NCI-H2171 treated with DMSO at 0.1 percent for 48 hours (cell line): ENCODE measurements around the gene NOS1AP.

ENCODE experiments used
- DNase-seq: peaks from one replicate; lab custom pipeline; 2025; lab: John Stamatoyannopoulos, UW

The NOS1AP gene

GRCh38 chr1:162138112-162138511 lies 68.6 kb downstream of the NOS1AP start:
- DNase-seq: no peak

GRCh38 chr1:162138599-162139181 lies 69.2 kb downstream of the NOS1AP start:
- no peak for DNase-seq

DNA sequence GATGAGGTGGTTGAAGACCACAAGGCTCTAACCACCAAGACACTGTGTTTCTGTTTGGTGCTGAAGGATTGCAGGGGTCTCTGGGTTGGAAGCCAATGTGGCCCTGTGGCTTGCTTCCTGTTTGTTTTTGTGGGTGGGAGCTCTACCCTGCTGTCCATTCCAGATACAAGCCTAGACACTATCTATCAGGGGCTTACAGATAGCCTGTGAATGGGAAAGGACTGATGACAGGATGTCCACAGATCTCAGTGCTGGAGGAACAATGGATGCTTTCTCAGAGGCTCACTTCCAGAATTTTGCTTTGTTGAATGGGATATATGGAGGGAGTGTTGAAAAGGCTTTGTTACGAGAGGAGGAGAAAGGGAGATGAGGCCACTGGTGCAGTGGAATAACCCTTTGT lies 69.7 kb downstream of the NOS1AP start:
- no peak for DNase-seq

DNA sequence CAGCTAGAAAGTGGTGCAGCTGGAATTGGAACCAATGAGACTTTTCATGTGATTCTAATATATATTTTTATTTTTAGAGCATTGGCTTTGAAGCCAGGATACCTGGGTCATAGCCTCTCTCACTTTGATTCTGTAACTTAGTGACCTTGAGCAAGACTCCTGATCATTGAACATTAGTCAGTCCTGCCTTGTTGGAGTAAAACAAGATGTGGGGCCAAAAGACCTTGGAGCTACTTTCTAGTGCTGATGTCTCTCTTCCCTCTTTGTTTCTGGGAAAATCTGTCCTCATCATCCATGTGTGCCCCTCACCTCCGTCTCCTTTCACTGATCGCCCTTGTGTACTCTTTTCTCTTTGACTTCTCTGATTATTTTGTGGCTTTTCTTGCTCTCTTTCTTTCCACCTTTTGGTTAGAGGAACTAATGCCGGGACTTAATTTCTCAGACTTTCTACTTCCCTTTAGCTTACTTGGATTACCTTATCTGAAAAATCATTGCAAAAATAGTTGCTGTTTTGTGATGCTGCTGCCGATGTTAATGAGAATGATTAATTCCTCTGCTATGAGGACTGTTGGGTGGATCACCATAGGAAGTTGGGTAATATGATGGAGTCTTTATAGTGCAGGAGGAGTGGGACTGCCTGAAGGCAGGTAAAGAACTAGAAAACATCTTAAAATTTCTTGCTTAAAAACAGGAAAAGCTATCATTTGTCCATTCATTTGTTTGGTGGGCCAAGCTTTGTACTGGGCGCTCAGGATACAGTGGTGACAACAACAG lies 72.0 kb downstream of the NOS1AP start:
- no peak for DNase-seq

GRCh38 chr1:162142968-162143367 lies 73.5 kb downstream of the NOS1AP start:
- DNase-seq: no peak

DNA sequence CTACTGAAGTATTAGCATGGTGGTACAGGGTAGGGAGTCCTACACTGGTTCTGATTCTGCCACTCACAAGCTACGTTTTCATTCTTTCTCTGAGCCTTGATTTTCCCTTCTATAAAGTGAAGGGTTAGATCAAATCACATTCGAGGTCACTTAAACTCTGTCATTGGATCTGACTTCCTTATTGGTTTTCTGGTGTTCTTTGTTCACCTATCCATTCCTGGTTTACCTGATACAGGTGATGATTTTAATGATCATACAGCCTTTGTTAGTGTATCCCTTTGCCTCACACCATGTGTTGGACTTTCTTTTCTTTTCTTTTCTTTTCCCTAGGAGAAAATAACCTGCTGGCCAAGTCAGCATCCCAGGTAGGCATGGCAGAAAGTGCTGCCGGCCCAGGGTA lies 74.8 kb downstream of the NOS1AP start:
- no peak for DNase-seq

- no peak for DNase-seq
These were observed 75.4 kb downstream of the NOS1AP start for GRCh38 chr1:162144853-162145252.

GRCh38 chr1:162145280-162145965 lies 75.9 kb downstream of the NOS1AP start:
- DNase-seq: peak; percentile 38

DNA sequence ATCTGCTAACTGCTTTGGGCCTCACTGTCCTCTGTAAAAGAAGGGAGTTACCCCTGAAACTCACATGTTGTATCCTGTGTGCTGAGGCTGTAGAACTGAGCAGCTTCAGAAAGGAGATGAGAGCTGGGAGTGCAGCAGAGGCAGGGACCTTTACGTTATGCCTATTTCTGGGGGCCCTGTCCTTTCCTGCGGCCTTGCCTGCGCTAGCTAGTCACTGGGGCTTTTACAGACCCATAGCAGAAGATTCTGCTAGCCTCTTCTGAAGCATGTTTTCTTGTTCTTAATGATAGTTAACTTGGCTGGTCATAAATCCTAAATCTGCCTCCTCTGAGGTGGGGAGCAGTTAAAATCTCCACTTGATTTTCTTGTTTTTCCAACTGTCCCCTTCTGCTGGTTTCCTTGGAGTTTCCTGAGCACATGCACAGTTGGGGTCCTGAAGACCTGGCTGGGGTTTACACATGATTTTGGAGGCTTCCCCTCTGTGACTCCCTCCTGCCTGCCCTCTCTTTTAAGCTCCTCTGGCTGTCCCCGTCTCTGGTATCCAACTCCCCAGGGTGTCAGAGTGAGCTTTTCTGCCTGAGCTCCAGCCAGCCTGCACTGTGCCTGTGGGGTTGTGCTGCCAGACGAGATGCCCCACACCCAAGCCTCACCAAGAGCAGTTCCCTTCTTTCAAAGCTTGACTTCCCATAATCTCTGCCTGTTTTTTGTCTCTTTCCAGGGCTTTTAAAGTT lies 76.6 kb downstream of the NOS1AP start:
- peak; percentile 70 for DNase-seq

- no peak for DNase-seq
These were observed 78.3 kb downstream of the NOS1AP start for GRCh38 chr1:162147760-162148159.

- no peak for DNase-seq
These were observed 80.6 kb downstream of the NOS1AP start for GRCh38 chr1:162150112-162150511.

- DNase-seq: peak; percentile 70
These were observed 82.7 kb downstream of the NOS1AP start for GRCh38 chr1:162151900-162152829.

GRCh38 chr1:162153374-162153773 lies 83.9 kb downstream of the NOS1AP start:
- DNase-seq: no peak

- DNase-seq: no peak
These were observed 88.0 kb downstream of the NOS1AP start for GRCh38 chr1:162157469-162157868.

DNA sequence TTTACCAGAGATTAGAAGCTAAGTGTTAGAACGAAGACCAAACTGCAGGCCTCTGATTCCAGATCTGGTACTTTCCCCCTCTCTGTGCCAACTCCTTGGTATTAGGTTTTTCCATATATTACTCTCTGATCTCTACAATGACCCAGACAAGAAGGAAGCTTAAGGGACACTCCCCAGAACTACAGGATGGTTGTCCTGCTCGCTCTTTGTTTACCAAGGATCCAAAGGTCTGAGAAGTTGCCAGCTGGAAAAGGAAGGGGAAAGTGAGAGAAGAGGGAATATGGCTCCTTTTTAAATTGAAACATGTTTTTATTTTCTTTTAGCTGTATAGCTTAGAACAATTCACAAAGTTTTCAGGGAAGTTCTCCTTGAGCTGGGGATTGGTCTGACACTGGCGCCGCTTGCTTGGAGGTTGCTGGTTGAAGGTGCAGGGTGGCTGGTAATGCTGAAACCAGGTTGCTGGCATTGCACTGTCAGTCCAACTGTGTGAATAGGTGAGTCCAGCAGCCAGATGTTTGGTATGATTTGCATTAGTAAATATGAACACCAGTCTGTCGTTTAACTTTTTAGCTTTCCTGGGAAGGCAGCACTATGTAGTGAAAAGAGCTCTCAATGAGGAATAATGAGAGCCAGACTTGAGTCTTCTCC lies 89.3 kb downstream of the NOS1AP start:
- DNase-seq: no peak

GRCh38 chr1:162159515-162159914 lies 90.0 kb downstream of the NOS1AP start:
- peak; percentile 75 for DNase-seq

- no peak for DNase-seq
These were observed 92.5 kb downstream of the NOS1AP start for GRCh38 chr1:162161916-162162550.

DNA sequence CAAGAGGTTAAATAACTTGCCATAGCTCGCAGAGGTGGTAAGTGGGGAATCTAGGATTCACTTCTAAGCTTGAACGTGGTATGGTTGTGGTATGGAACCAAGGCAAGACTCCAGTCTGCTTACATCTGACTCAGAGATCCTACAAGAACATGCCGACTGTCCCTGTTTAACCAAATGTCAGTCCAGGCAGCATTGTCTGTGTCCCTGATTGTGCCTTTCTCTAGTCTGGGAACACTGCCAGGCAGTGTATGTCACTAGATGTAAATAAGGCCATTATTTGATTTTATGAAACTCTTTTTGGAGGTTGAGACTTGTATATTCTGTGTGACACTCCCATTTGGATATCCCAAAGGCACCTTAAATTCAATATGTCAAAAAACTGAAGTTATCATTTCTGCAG lies 96.0 kb downstream of the NOS1AP start:
- DNase-seq: peak; percentile 30

- peak; percentile 63 for DNase-seq
These were observed 97.6 kb downstream of the NOS1AP start for GRCh38 chr1:162166917-162167615.

- no peak for DNase-seq
These were observed 98.8 kb downstream of the NOS1AP start for GRCh38 chr1:162168261-162168660.
